CD1c-positive myeloid dendritic cell (primary cell): ENCODE results near the gene THTPA.
"Not testable (repeated sequence)": the region's sequence is repeated elsewhere in the genome, so short reads cannot be mapped to it uniquely, and the experiment has no call there.

Experiments used
- DNase-seq: peaks from one replicate; pipeline ENCODE4 v3.0.0-alpha.2; 2016; ENCODE audit errors: extremely low spot score

Gene THTPA

GRCh38 chr14:23583761-23584526 is 27.9 kb downstream of the THTPA start:
- not testable (repeated sequence) for DNase-seq

DNA sequence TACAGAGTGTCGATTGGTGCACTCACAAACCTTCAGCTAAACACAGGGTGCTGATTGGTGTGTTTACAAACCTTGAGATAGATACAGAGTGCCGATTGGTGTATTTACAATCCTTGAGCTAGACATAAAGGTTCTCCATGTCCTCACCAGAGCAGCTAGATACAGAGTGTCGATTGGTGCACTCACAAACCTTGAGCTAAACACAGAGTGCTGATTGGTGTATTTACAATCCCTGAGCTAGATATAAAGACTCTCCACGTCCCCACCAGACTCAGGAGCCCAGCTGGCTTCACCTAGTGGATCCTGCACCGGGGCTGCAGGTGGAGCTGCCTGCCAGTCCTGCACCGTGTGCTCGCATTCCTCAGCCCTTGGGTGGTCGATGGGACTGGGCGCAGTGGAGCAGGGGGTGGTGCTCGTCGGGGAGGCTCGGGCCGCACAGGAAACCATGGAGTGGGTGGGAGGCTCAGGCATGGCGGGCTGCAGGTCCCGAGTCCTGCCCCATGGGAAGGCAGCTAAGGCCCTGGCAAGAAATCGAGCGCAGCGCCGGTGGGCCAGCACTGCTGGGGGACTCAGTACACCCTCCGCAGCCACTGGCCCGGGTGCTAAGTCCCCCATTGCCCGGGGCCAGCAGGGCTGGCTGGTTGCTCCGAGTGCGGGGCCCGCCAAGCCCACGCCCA is 28.6 kb downstream of the THTPA start:
- DNase-seq: not testable (repeated sequence)

DNA sequence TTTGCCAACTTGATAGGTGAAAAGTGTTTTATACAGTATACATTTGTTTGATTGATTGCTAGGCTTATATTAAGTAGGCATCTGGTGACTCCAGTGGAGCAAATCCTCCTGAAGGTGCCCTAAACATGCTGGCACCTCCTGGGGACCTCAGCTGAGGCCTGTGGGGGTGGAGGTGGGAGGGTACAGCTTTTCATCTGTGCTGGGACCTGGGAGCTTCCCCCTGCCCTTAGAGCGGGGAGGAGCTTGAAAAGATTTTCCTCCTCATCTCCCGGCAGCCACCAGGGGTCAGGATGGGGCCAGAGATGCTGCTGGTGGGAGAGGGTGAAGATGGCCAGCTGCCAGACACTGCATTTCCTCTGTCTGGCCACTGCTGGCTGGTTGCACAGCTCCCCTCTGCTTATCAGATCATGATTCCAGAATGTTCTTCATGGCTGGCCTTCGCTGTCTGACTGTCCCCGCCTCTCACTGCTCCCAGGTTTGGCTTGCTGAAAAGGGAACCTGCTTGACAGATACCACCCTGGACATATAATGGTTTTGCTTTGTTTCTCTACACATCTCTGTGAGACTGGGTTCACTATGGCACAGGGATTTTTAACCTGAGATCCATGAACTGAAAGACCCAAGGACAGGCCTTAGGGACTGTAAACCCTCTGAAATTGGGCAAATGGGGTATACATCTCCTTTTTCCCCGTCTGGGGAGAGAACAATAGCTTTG is 33.0 kb downstream of the THTPA start:
- DNase-seq: peak; percentile 89

DNA sequence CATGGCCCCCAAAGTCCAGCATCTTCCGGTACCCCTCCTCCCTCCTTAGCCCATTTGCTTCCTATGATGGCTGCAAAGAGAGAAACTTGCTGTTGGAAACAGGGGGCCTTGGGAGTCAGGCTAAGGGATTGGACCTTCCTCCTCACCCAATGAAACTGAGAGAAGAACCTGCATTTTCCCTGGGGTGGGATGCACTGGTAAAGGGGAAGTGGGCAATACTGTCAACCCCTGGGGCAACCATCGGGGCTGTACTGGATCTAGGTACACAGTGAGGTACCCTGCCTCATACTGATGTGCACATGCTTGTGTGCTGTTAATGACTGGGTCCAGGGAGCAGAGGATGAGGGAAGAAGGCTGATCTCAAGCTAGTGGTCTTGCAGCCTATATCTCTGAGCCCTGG is 33.5 kb downstream of the THTPA start:
- DNase-seq: no peak

DNA sequence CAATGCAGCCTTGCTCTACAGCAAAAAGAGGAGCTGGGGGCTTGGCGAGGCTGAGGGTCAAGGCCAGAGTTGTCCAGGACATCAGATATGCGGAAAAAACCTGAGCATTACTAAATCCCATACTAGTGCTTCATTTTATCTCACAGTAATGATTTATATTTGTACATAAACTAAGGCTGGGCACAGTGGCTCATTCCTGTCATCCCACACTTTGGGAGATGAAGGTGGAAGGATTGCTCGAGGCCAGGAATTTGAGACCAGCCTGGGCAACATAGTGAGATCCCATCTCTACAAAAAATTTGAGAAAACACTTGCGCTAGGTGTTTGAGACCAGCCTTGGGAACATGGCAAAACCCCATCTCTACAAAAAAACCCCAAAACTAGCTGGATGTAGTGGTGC is 34.1 kb downstream of the THTPA start:
- no peak for DNase-seq

DNA sequence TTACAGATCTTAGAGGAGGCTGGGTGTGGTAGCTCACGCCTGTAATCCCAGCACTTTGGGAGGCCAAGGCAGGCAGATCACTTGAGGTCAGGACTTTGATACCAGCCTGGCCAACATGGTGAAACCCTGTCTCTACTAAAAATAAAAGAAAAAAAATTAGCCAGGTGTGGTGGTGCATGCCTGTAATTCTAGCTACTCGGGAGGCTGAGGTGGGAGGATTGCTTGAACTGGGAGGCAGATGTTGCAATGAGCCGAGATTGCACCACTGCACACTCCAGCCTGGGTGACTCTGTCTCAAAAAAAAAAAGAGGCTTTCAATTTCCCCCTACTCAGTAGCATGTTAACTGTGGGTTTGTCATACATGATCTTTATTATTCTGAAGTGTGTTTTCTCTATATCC is 38.1 kb downstream of the THTPA start:
- DNase-seq: not testable (repeated sequence)

- no peak for DNase-seq
Measured at GRCh38 chr14:23600322-23600707, 44.2 kb downstream of the THTPA start.

GRCh38 chr14:23600806-23601205 is 44.7 kb downstream of the THTPA start:
- no peak for DNase-seq

- DNase-seq: no peak
Measured at GRCh38 chr14:23601424-23601823, 45.4 kb downstream of the THTPA start.

- no peak for DNase-seq
Measured at GRCh38 chr14:23601845-23602180, 45.7 kb downstream of the THTPA start.

DNA sequence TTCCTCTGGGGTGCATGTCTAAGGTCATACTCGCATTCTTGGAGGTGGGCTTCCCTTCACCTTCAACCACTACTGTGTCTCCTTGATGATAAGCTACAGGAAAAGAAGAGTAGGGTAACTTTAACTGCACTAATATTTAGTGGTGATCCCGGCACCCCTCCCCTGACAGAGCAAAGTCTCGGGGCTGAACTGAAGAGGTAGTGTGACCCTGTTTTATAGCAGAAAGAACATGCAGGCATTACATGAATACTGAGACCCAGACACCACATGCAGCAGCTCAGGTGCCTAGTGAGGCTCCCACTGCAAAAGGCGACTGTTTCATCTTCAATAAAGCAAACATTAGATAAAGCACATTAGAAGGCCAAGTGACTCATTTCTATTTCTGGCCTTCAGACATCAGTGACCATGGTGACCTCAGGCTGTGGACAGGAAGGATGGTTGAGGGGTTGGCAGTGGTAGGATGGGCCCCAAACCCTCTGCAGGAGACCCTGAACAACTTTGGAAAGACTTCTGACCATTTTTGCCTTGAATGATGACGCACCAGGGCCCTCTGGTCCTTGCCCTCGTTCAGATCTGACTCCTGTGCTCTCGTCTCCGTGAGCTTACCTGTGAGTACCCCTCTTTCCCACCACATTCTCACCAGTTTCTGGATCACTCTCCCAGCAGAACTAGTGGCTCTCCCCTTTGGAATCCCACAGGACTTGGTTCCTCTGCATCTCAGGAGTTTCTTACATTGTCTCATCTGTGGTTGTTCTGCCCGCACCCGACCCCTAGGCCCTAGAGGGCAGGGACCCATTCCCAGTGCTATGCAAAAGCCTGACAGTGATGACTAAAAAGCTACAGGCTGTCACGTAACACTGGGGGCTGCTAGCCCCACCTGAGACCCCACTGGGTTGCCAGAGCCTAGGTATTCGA is 46.4 kb downstream of the THTPA start:
- no peak for DNase-seq

DNA sequence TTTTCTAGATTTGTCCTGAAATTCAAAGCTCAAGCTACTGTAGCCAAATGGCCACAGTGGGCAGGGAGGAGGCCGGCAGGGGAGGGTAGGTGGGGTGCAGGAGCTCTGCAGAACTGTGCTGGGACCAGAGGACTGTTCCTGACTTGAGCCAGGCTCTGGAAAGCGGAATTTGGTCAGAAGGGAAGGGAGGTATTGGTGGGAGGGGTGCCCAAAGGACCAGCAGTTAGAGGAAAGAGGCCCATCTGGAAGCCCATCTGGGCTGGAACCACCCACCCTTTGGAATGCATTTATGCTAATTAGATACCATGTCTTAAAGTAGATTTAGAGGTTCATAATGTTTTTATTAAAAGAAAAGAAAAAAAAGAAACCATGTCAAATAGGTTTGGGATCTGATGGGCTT is 47.0 kb downstream of the THTPA start:
- no peak for DNase-seq

DNA sequence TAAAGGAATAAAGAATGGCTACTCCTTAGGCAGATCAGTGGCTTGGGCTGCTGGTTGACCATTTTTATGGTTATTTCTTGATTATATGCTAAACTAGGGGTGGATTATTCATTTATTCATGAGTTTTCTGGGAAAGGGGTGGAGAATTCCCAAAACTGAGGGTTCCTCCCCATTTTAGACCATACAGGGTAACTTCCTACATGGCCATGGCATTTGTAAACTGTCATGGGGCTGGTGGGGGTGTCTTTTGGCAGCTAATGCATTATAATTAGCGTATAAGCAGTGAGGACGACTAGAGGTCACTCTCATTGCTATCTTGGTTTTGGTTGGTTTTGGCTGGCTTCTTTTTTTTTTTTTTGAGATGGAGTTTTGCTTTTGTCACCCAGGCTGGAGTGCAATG is 48.1 kb downstream of the THTPA start:
- no peak for DNase-seq

DNA sequence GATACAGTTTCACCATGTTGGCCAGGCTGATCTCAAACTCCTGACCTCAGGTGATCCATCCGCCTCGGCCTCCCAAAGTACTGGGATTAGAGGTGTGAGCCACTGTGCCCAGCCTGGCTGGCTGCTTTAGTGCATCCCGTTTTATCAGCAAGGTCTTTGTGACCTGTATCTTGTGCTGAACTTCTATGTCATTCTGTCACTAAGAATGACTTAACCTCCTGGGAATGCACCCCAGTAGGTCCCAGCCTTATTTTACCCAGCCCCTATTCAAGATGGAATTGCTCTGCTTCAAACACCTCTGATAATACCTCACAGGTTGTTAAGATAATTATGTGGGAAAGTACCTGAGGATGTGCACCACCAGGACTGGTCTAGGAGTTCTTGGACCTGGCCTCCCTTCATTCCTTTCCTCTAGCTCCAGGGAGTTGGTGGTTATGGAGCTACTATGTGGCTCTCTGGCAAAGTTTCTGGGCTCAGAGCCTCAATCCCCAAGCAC is 48.7 kb downstream of the THTPA start:
- no peak for DNase-seq

DNA sequence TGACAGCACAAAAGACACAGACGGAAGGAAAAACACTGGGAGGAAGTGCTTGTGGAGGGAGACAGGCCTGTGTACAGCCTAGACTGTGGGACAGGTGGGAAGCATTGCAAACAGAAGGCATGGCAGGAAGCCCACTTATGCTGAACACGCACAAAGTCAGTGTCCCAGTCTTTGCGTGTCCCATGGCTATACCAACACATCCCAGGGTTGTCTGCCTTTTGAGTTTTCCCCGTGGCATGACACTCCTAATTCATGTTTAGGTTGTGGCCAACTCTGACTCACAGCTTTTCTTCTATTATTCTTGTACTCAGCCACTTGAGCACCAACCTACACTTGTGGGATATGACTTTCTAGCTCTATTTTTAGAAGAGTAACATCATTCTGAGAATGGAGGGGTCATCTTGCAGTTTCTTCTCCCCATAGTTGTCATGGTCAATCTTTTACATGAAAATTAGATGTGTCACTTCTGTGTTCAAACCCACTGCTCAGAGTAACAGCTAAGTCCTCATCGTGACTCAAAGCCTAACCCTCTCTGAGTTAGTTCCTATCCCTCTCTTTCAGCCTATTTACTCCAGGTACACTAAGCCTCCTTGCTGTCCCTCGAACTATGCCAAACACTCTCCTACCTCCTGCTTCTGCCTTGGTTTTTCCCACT is 50.0 kb downstream of the THTPA start:
- peak; percentile 20 for DNase-seq

- no peak for DNase-seq
Measured at GRCh38 chr14:23608454-23608853, 52.4 kb downstream of the THTPA start.

GRCh38 chr14:23609001-23609400 is 52.9 kb downstream of the THTPA start:
- DNase-seq: no peak

GRCh38 chr14:23609411-23610089 is 53.5 kb downstream of the THTPA start:
- not testable (repeated sequence) for DNase-seq
